ENCODE results near the gene TMEM272. TPM values are rescaled to one million over a fixed set of nuclear protein-coding genes. Genes with fewer than 3 reads are reported as not detected.
A peak's percentile ranks its signal among the peaks of the same experiment; 100 is the strongest.

Gene TMEM272
- total and polyA plus RNA-seq, 2 of the 4 experiments (the other 2 are of a cell fraction), result not detected

GRCh38 chr13:51802631-51803418 lies 42.2 kb downstream of the TMEM272 start (continued):
- TF ChIP-seq FOS (IDR thresholded peaks at IDR 0.05; ENCODE audit: low read depth, low read length), result no peak

GRCh38 chr13:51801631-51802099 lies 43.3 kb downstream of the TMEM272 start:
- peaks cover 0 to 9% of the 10 kb centered on the region in 2 experiments; a peak in 1 of 4 replicates for H3K79me1 ChIP-seq (ENCODE audit: low read depth in 1 of 2, low read length in 2 of 2)
- H3K27me3 ChIP-seq (ENCODE audit: control insufficient read depth, insufficient read depth, low read length), result no peaks in the 10 kb centered on the region
- H3K4ac ChIP-seq (ENCODE audit: low read depth, low read length), result no peak overlapping the region; the same call in 1 of the 2 replicates
- peaks cover 4% of the 10 kb centered on the region for H3K4me1 ChIP-seq (ENCODE audit: control insufficient read depth, insufficient read depth, low read length)
- H3K9ac ChIP-seq (ENCODE audit: low read depth, low read length), result no peak overlapping the region
- peaks cover 4% of the 10 kb centered on the region; the same call in 1 of the 2 replicates for H3K9me1 ChIP-seq (ENCODE audit: insufficient read depth, low read length)
- no peak overlapping the region for H3K27ac ChIP-seq (ENCODE audit: insufficient read depth, low read length)
- no peak overlapping the region for H2BK5ac ChIP-seq (ENCODE audit: low read depth, low read length, poor library complexity, severe bottlenecking)
- H4K8ac ChIP-seq (ENCODE audit: low read depth in 2 of 2, low read length in 2 of 2), result no peak overlapping the region
- H2AK9ac ChIP-seq (replicated peaks; ENCODE audit: low read depth, low read length, poor library complexity), result peak overlapping the region; percentile 19
- no peaks in the 10 kb centered on the region for H3K9me3 ChIP-seq (ENCODE audit: control insufficient read depth, insufficient read depth, low read length)
- no peak for TF ChIP-seq MAZ (IDR thresholded peaks at IDR 0.05; ENCODE audit: borderline replicate concordance, low read depth, low read length)
- no peak for TF ChIP-seq MAFK (IDR thresholded peaks at IDR 0.05; ENCODE audit: low read depth, low read length)
- no peak for TF ChIP-seq BHLHE40 (IDR thresholded peaks at IDR 0.05; ENCODE audit: low read depth, low read length)
- no peak for TF ChIP-seq NFE2L2 (IDR thresholded peaks at IDR 0.05; ENCODE audit: low read depth, low read length)
- no peak for TF ChIP-seq CTCF (conservative IDR thresholded peaks at IDR 0.05; ENCODE audit: low read depth, low read length)
- no peak for TF ChIP-seq RFX5 (IDR thresholded peaks at IDR 0.05; ENCODE audit: low read depth, low read length)
- TF ChIP-seq SMC3 (IDR thresholded peaks at IDR 0.05; ENCODE audit: low read depth, low read length), result no peak
- TF ChIP-seq FOS (IDR thresholded peaks at IDR 0.05; ENCODE audit: low read depth, low read length), result no peak
- TF ChIP-seq ELK1 (IDR thresholded peaks at IDR 0.05; ENCODE audit: borderline replicate concordance, low read depth, low read length), result no peak
- TF ChIP-seq RCOR1 (IDR thresholded peaks at IDR 0.05; ENCODE audit: insufficient replicate concordance, low read length), result no peak
- TF ChIP-seq POLR2A (IDR thresholded peaks at IDR 0.05; ENCODE audit: low read depth, low read length), result no peak
- no peak for TF ChIP-seq MXI1 (IDR thresholded peaks at IDR 0.05; ENCODE audit: borderline replicate concordance, low read depth, low read length)
- ATAC-seq (ENCODE audit: low read depth), result no peak
- peak overlapping the region; percentile 69 for H2AK5ac ChIP-seq (ENCODE audit: low read depth, low read length)
- no peak overlapping the region for H3K14ac ChIP-seq (replicated peaks; ENCODE audit: low read depth, low read length)
- H4K20me1 ChIP-seq (ENCODE audit: insufficient read depth, low read length), result no peaks in the 10 kb centered on the region
- 0 out of 2 replicates have a peak overlapping the region, but pooled peaks have one; percentile 7 for H4K91ac ChIP-seq (ENCODE audit: insufficient read depth, low read depth, low read length)
- intact Hi-C loops (cut with micrococcal nuclease) (loop anchor here (5.0 to 10.0 kb wide), 2 partner anchors 349 to 577 kb away; partner anchors contain the start of genes FAM124A and INTS6), in situ Hi-C loops (cut with MboI; ENCODE audit: low sequenced_read_pairs) (no loop called here), dilution Hi-C loops (cut with HindIII; ENCODE audit: low sequenced_read_pairs, unreplicated experiment) (no loop called here)
- no peak overlapping the region for H3K56ac ChIP-seq (ENCODE audit: extremely low read depth, insufficient read depth, low read length)
- H2BK20ac ChIP-seq (ENCODE audit: low read depth, low read length), result no peak overlapping the region
- no TSS peak for BruUV-seq (replicated peaks)
- H3K36me3 ChIP-seq (ENCODE audit: control insufficient read depth, insufficient read depth, low read length), result no peaks in the 10 kb centered on the region
- H4K5ac ChIP-seq (ENCODE audit: low read depth, low read length), result no peak overlapping the region
- H2BK120ac ChIP-seq (ENCODE audit: low read depth, low read length), result no peak overlapping the region
- DNase-seq, result no peak
- H2BK15ac ChIP-seq (ENCODE audit: low read depth, low read length), result no peak overlapping the region
- H3K4me3 ChIP-seq (ENCODE audit: insufficient read depth, low read depth, low read length), result no peak overlapping the region
- WGBS, 2 experiments (ENCODE audit: extremely low coverage in 2 of 2, insufficient read length in 1 of 2), result no CpG with 5 or more reads among the region's 7 CpGs
- H3K18ac ChIP-seq (ENCODE audit: low read depth, low read length), result no peak overlapping the region
- no peak overlapping the region for H2AFZ ChIP-seq (replicated peaks; ENCODE audit: low read length, poor library complexity)
- ChIA-PET CTCF (no interaction called here), POLR2A (ENCODE audit: unreplicated experiment) (no interaction called here)
- no peak overlapping the region for H3K23ac ChIP-seq (ENCODE audit: low read depth, low read length)
- H3K4me2 ChIP-seq (ENCODE audit: low read depth, low read length), result no peak overlapping the region
